ENCODE results near the gene DNTT.

DNTT gene

DNA sequence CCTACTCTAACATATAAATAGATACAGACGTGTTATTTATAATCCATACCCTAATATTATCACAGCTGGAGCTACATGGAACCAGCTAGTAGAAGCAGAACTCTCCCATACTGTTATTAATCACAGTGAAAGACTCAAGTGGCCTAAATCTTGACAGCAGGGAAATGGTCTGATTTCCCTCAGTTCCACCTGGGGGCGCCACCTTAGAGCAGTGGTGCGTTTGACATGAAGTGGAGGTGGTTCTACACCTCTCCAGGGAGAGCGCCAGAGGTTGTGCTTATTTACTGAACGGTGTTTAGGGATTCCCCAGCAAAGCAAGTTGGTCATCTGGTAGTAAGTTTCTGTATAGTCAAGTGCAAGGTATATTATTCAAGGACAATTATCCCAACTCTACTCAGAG, 17.6 kb downstream of the DNTT start:
- TF ChIP-seq, protein P1, sequence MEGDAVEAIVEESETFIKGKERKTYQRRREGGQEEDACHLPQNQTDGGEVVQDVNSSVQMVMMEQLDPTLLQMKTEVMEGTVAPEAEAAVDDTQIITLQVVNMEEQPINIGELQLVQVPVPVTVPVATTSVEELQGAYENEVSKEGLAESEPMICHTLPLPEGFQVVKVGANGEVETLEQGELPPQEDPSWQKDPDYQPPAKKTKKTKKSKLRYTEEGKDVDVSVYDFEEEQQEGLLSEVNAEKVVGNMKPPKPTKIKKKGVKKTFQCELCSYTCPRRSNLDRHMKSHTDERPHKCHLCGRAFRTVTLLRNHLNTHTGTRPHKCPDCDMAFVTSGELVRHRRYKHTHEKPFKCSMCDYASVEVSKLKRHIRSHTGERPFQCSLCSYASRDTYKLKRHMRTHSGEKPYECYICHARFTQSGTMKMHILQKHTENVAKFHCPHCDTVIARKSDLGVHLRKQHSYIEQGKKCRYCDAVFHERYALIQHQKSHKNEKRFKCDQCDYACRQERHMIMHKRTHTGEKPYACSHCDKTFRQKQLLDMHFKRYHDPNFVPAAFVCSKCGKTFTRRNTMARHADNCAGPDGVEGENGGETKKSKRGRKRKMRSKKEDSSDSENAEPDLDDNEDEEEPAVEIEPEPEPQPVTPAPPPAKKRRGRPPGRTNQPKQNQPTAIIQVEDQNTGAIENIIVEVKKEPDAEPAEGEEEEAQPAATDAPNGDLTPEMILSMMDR (IDR thresholded peaks at IDR 0.05; ENCODE audit: poor library complexity, severe bottlenecking) = no peak
- H3K27ac ChIP-seq (ENCODE audit: poor library complexity, severe bottlenecking) = no peak overlapping the region
- H3K36me3 ChIP-seq (ENCODE audit: low read depth) = no peaks in the 10 kb centered on the region
- ATAC-seq (ENCODE audit: low read depth) = no peak
- H3K27me3 ChIP-seq (ENCODE audit: insufficient read depth, poor library complexity, severe bottlenecking) = peaks cover 20% of the 10 kb centered on the region
- no peaks in the 10 kb centered on the region for H3K4me1 ChIP-seq (ENCODE audit: insufficient read depth, poor library complexity, severe bottlenecking)
- no peak for DNase-seq (ENCODE audit: low spot score)
- H3K4me3 ChIP-seq (ENCODE audit: severe bottlenecking) = no peak overlapping the region
- no peaks in the 10 kb centered on the region for H3K9me3 ChIP-seq (ENCODE audit: severe bottlenecking)

DNA sequence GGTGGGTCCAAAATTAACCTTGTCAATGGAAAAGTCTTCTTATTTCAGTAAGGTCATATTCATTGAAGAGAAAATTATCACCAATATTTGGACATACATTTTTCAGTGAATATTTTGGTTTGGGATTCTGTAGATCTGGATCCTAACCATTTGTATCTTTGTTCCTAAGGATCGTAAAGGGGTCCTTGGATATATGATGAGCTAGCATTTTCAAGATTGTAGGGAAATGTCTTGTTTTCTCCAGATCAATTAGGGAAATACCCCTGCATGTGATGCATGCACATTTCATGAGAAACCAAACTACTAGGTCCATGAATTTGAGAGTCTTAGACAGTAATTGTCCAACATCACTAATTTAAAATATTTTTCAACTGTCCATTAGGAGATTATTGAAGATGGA, 18.0 kb downstream of the DNTT start:
- DNase-seq (ENCODE audit: low spot score) (no peak), ATAC-seq (ENCODE audit: low read depth) (no peak)
- Histone ChIP-seq H3K4me3 (ENCODE audit: severe bottlenecking) (no peak overlapping the region), H3K4me1 (ENCODE audit: insufficient read depth, poor library complexity, severe bottlenecking) (no peaks in the 10 kb centered on the region), H3K36me3 (ENCODE audit: low read depth) (no peaks in the 10 kb centered on the region), H3K27me3 (ENCODE audit: insufficient read depth, poor library complexity, severe bottlenecking) (peaks cover 24% of the 10 kb centered on the region), H3K27ac (ENCODE audit: poor library complexity, severe bottlenecking) (no peak overlapping the region), H3K9me3 (ENCODE audit: severe bottlenecking) (no peaks in the 10 kb centered on the region)
- TF ChIP-seq, protein P1 (IDR thresholded peaks at IDR 0.05; ENCODE audit: poor library complexity, severe bottlenecking) = no peak

DNA sequence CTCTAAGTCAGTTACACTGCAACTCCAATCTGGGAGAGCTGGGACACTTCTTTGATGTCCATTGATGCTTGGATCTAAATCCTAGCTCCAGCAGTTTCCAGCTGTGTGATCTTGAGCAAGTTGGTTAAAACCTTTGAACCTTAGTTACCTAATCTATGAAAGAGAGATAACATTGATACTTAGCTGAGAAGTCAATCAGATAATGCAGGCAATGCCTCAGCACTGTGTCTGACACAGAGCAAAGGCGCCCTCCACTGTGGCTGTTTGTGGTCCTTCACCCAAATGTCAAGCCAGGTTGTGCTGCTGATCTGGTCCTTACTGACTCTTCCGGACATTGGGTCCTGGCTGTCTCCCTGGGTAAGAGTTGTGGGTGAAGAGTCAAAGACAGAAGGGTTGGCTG, 20.2 kb downstream of the DNTT start:
- ATAC-seq (ENCODE audit: low read depth) = no peak
- no peaks in the 10 kb centered on the region for H3K36me3 ChIP-seq (ENCODE audit: low read depth)
- H3K27me3 ChIP-seq (ENCODE audit: insufficient read depth, poor library complexity, severe bottlenecking) = peaks cover 24% of the 10 kb centered on the region

DNA sequence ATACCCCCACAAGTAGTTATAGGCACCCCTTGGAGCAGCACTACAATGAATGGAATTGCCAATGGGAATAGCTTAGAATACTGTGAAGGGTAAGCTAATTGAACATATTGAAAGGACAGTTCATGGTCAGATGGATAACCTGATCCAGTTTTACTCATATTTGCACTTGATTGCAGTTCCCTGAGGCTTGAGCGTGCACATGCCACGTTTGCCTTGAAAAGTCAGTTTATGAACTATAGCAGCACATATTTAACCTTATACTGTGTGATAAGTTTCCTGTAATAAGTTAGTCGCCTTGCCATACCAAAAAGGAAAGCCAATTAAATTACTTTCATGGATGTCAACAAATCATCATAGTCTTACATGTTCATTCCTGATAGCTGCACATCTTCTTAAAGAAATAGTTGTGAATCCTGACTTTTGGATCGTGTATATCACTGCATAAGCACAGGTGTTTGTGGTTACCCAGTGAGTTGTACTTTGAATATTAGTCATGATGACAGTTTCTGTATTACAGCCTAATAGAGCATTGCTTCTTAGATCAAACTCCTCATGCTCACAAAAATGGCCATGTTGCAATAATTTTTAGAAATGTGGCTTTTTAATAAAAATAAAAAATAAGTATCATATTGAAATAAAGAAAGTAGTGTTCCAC, 21.6 kb downstream of the DNTT start:
- Histone ChIP-seq H3K4me3 (ENCODE audit: severe bottlenecking) (no peak overlapping the region), H3K27ac (ENCODE audit: poor library complexity, severe bottlenecking) (no peak overlapping the region), H3K36me3 (ENCODE audit: low read depth) (no peaks in the 10 kb centered on the region), H3K9me3 (ENCODE audit: severe bottlenecking) (no peaks in the 10 kb centered on the region), H3K4me1 (ENCODE audit: insufficient read depth, poor library complexity, severe bottlenecking) (no peaks in the 10 kb centered on the region), H3K27me3 (ENCODE audit: insufficient read depth, poor library complexity, severe bottlenecking) (peaks cover 24% of the 10 kb centered on the region)
- ATAC-seq (ENCODE audit: low read depth) = no peak
- TF ChIP-seq, protein P1 (IDR thresholded peaks at IDR 0.05; ENCODE audit: poor library complexity, severe bottlenecking) = no peak
- no peak for DNase-seq (ENCODE audit: low spot score)

More for the DNA sequence above, 20.2 kb downstream of the DNTT start:
- no peaks in the 10 kb centered on the region for H3K4me1 ChIP-seq (ENCODE audit: insufficient read depth, poor library complexity, severe bottlenecking)
- no peaks in the 10 kb centered on the region for H3K9me3 ChIP-seq (ENCODE audit: severe bottlenecking)
- TF ChIP-seq, protein P1 (IDR thresholded peaks at IDR 0.05; ENCODE audit: poor library complexity, severe bottlenecking) = no peak
- no peak overlapping the region for H3K4me3 ChIP-seq (ENCODE audit: severe bottlenecking)
- no peak for DNase-seq (ENCODE audit: low spot score)
- no peak overlapping the region for H3K27ac ChIP-seq (ENCODE audit: poor library complexity, severe bottlenecking)

DNA sequence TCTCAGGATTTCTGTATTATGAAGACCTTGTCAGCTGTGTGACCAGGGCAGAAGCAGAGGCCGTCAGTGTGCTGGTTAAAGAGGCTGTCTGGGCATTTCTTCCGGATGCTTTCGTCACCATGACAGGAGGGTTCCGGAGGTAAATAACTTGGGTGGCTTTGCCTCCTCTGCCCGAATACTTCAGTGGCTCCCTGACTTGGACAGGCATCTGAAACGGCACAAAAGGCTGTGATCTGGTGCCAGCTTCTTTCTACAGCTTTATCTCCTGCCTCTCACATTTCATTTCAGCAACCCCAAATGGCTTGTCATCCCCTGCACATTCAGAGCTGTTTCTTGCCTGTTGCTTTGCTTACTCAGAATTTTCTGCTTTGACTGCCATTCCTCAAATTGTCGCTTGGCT, 23.2 kb downstream of the DNTT start:
- Histone ChIP-seq H3K9me3 (ENCODE audit: severe bottlenecking) (no peaks in the 10 kb centered on the region), H3K4me1 (ENCODE audit: insufficient read depth, poor library complexity, severe bottlenecking) (no peaks in the 10 kb centered on the region)

More for the DNA sequence above, 23.2 kb downstream of the DNTT start:
- TF ChIP-seq, protein P1 (IDR thresholded peaks at IDR 0.05; ENCODE audit: poor library complexity, severe bottlenecking) = no peak
- H3K36me3 ChIP-seq (ENCODE audit: low read depth) = no peaks in the 10 kb centered on the region
- ATAC-seq (ENCODE audit: low read depth) (no peak), DNase-seq (ENCODE audit: low spot score) (no peak)
- no peak overlapping the region for H3K4me3 ChIP-seq (ENCODE audit: severe bottlenecking)
- H3K27me3 ChIP-seq (ENCODE audit: insufficient read depth, poor library complexity, severe bottlenecking) = peaks cover 19% of the 10 kb centered on the region
- no peak overlapping the region for H3K27ac ChIP-seq (ENCODE audit: poor library complexity, severe bottlenecking)
